Loucy (cell line): ENCODE data around the gene GPATCH4.

ENCODE experiments used
- H2AFZ ChIP-seq: fragments of 200-600 bp; sonication (generic); 2 replicates; pipeline ENCODE4 v1.6.0; 2016; ENCODE audit warnings: antibody characterized with exemption, mild to moderate bottlenecking, low read length, moderate library complexity
- H3F3A ChIP-seq: fragments of 200-600 bp; 2 replicates; pipeline ENCODE4 v1.6.0; 2016; ENCODE audit warnings: antibody characterized with exemption, low read depth, mild to moderate bottlenecking
- H3K27me3 ChIP-seq: fragments of 200-600 bp; sonication (generic); 2 replicates; pipeline ENCODE4 v1.6.1; 2014; ENCODE audit warnings: low read length, mild to moderate bottlenecking; ENCODE audit not compliant: insufficient read depth, poor library complexity, severe bottlenecking
- H3K36me3 ChIP-seq: fragments of 200-600 bp; sonication (generic); 2 replicates; pipeline ENCODE4 v1.6.1; 2016; ENCODE audit warnings: low read length; ENCODE audit not compliant: insufficient read depth
- H3K4me1 ChIP-seq: fragments of 200-600 bp; sonication (generic); 2 replicates; pipeline ENCODE4 v1.5.1; 2014; ENCODE audit warnings: low read length, mild to moderate bottlenecking; ENCODE audit not compliant: insufficient read depth, poor library complexity, severe bottlenecking
- H3K4me2 ChIP-seq: fragments of 200-600 bp; sonication (generic); 2 replicates; pipeline ENCODE4 v1.6.0; 2014; ENCODE audit warnings: antibody characterized with exemption, low read length, low read depth, mild to moderate bottlenecking; ENCODE audit not compliant: poor library complexity, severe bottlenecking
- H3K4me3 ChIP-seq: fragments of 200-600 bp; sonication (generic); 2 replicates; pipeline ENCODE4 v1.5.1; 2014; ENCODE audit warnings: low read length, mild to moderate bottlenecking, mixed read lengths; ENCODE audit not compliant: poor library complexity, severe bottlenecking
- H3K79me2 ChIP-seq: fragments of 200-600 bp; sonication (generic); 2 replicates; pipeline ENCODE4 v1.6.1; 2014; ENCODE audit warnings: low read length; ENCODE audit not compliant: insufficient read depth
- H3K9ac ChIP-seq: fragments of 200-600 bp; sonication (generic); 2 replicates; pipeline ENCODE4 v1.6.0; 2014; ENCODE audit warnings: mild to moderate bottlenecking, low read depth, low read length, moderate library complexity; ENCODE audit not compliant: poor library complexity, severe bottlenecking
- H3K9me2 ChIP-seq: fragments of 200-600 bp; sonication (generic); replicated peaks from 2 replicates; pipeline ENCODE4 v1.6.1; 2016; ENCODE audit warnings: low read depth, low read length, mixed read lengths
- H3K9me3 ChIP-seq: fragments of 200-600 bp; sonication (generic); 2 replicates; pipeline ENCODE4 v1.6.1; 2014; ENCODE audit warnings: mild to moderate bottlenecking, antibody characterized with exemption, low read length, low read depth; ENCODE audit not compliant: insufficient read depth
- H4K20me1 ChIP-seq: fragments of 200-600 bp; sonication (generic); 2 replicates; pipeline ENCODE4 v1.6.0; 2014; ENCODE audit warnings: antibody characterized with exemption, low read length, mild to moderate bottlenecking; ENCODE audit not compliant: insufficient read depth, poor library complexity, severe bottlenecking
- EZH2phosphoT487 ChIP-seq: fragments of 200-600 bp; IDR thresholded peaks from 2 replicates; pipeline ENCODE4 v1.6.1; 2018; ENCODE audit warnings: antibody characterized with exemption, mild to moderate bottlenecking, moderate library complexity, borderline replicate concordance
- TF ChIP-seq, protein P1 (sequence below): fragments of 200-600 bp; sonication (generic); conservative IDR thresholded peaks from 2 replicates; pipeline ENCODE4 v1.5.1; 2014; ENCODE audit warnings: mild to moderate bottlenecking, antibody characterized with exemption, low read length

The GPATCH4 gene

DNA sequence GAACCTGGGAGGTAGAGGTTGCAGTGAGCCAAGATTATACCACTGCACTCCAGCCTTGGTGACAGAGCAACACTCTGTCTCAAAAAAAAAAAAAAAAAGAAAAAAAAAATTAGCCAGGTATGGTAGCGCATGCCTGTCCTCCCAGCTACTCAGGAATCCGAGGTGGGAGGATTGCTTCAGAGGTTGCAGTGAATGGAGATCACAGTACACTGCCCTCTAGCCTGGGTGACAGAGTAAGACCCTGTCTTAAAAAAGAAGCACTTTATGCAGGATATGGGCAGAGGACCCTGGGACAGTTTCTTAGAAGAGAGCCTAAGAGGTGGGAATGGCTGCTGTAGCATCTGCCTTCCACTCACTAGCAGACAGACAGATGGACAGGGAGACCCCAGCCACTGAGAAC, 51.9 kb downstream of the GPATCH4 start:
- Histone ChIP-seq H2AFZ (no peak overlapping the region), H3K9me2 (no peaks in the 10 kb centered on the region), H3K4me1 (no peaks in the 10 kb centered on the region), H4K20me1 (no peaks in the 10 kb centered on the region), H3K4me2 (no peak overlapping the region), H3K4me3 (no peak overlapping the region), H3F3A (no peaks in the 10 kb centered on the region), H3K9ac (no peak overlapping the region), H3K27me3 (no peaks in the 10 kb centered on the region), H3K79me2 (no peaks in the 10 kb centered on the region), H3K9me3 (no peaks in the 10 kb centered on the region), H3K36me3 (peaks cover 10% of the 10 kb centered on the region; the same call in 1 of the 2 replicates)
- TF ChIP-seq, protein P1, sequence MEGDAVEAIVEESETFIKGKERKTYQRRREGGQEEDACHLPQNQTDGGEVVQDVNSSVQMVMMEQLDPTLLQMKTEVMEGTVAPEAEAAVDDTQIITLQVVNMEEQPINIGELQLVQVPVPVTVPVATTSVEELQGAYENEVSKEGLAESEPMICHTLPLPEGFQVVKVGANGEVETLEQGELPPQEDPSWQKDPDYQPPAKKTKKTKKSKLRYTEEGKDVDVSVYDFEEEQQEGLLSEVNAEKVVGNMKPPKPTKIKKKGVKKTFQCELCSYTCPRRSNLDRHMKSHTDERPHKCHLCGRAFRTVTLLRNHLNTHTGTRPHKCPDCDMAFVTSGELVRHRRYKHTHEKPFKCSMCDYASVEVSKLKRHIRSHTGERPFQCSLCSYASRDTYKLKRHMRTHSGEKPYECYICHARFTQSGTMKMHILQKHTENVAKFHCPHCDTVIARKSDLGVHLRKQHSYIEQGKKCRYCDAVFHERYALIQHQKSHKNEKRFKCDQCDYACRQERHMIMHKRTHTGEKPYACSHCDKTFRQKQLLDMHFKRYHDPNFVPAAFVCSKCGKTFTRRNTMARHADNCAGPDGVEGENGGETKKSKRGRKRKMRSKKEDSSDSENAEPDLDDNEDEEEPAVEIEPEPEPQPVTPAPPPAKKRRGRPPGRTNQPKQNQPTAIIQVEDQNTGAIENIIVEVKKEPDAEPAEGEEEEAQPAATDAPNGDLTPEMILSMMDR: 0 out of 2 replicates have a peak, but pooled peaks have one; percentile 19
- no peak for TF ChIP-seq EZH2phosphoT487

DNA sequence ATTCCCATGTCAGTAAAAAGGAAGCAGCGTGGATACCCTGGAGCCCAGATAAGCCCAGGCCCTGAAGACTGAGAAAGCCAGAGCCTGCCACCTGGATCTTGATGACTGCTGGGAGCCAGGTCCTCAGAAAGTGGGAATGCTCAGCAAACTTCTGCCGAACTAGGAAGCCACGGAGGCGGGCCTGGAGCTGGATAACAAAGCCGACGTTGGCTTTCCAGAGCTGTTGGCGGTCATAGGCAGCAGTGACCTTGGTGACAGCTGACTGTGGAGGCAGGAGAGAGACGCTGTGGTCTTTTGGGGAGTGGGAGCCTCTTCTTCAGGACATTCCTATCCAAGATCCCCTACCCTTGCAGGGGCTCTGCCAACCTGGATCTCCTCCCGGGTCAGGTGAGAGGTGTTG, 53.3 kb downstream of the GPATCH4 start:
- no peaks in the 10 kb centered on the region for H3K9me2 ChIP-seq
- no peaks in the 10 kb centered on the region for H3K79me2 ChIP-seq
- no peaks in the 10 kb centered on the region for H4K20me1 ChIP-seq
- peaks cover 10% of the 10 kb centered on the region; the same call in 1 of the 2 replicates for H3K36me3 ChIP-seq
- H3K27me3 ChIP-seq: no peaks in the 10 kb centered on the region
- H3K9me3 ChIP-seq: no peaks in the 10 kb centered on the region
- H3F3A ChIP-seq: no peaks in the 10 kb centered on the region
- no peak overlapping the region for H2AFZ ChIP-seq
- peaks cover 4% of the 10 kb centered on the region for H3K4me1 ChIP-seq
- no peak overlapping the region for H3K9ac ChIP-seq
- H3K4me2 ChIP-seq: no peak overlapping the region
- H3K4me3 ChIP-seq: no peak overlapping the region
- TF ChIP-seq, protein P1: no peak
- TF ChIP-seq EZH2phosphoT487: no peak

DNA sequence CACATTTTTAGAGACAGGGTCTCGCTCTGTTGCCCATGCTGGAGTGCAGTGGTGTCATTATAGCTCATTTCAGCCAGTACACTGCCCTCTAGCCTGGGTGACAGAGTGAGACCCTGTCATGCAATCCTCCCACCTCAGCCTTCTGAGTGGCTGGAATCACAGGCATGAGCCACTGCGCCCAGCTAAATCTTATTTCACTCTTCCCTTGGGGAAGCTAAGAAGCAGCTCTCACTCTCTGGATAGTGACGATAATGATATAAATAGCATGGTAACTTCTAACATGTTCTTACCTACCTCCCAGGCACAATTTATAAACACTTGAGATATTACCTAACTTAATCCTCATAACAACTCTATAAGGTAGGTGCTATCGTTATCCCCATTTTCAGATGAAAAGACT, 53.8 kb downstream of the GPATCH4 start:
- H3K4me2 ChIP-seq: no peak overlapping the region
- no peak overlapping the region for H3K4me3 ChIP-seq
- H3K36me3 ChIP-seq: peaks cover 10% of the 10 kb centered on the region; the same call in 1 of the 2 replicates

More for the DNA sequence above, 53.8 kb downstream of the GPATCH4 start:
- Histone ChIP-seq H3K9me3 (no peaks in the 10 kb centered on the region), H3K9me2 (no peaks in the 10 kb centered on the region), H3K4me1 (peaks cover 5% of the 10 kb centered on the region), H3K79me2 (no peaks in the 10 kb centered on the region), H4K20me1 (no peaks in the 10 kb centered on the region), H3K27me3 (no peaks in the 10 kb centered on the region), H3F3A (no peaks in the 10 kb centered on the region), H2AFZ (no peak overlapping the region), H3K9ac (no peak overlapping the region)
- TF ChIP-seq EZH2phosphoT487: no peak
- TF ChIP-seq, protein P1: no peak
